Measurements from ENCODE around the gene TKTL2.

GRCh38 chr4:163515198-163515597 is 41.6 kb upstream of the TKTL2 start:
- no peak for TF ChIP-seq CTCF (IDR thresholded peaks at IDR 0.05 in 2 of 3, conservative IDR thresholded peaks at IDR 0.05 in 1 of 3; ENCODE audit: control insufficient read depth in 2 of 3, extremely low read depth in 1 of 3, insufficient read depth in 1 of 3, low read depth in 3 of 3, low read length in 3 of 3)
- TF ChIP-seq EP300 (IDR thresholded peaks at IDR 0.05; ENCODE audit: borderline replicate concordance in 1 of 2, control insufficient read depth in 1 of 2, low read depth in 2 of 2, low read length in 2 of 2), result no peak
- no peak for TF ChIP-seq SRF (IDR thresholded peaks at IDR 0.05; ENCODE audit: low read depth in 2 of 2, low read length in 2 of 2)
- TF ChIP-seq CREB1 (IDR thresholded peaks at IDR 0.05; ENCODE audit: low read depth), result no peak
- TF ChIP-seq SMAD1 (IDR thresholded peaks at IDR 0.05; ENCODE audit: low read depth, partially characterized antibody), result no peak
- no peak for TF ChIP-seq FOS (IDR thresholded peaks at IDR 0.05; ENCODE audit: borderline replicate concordance, extremely low read depth, insufficient read length)
- TF ChIP-seq ZBTB40 (IDR thresholded peaks at IDR 0.05; ENCODE audit: borderline replicate concordance), result no peak
- TF ChIP-seq TARDBP (IDR thresholded peaks at IDR 0.05; ENCODE audit: borderline replicate concordance), result no peak
- no peak for TF ChIP-seq MTA2 (IDR thresholded peaks at IDR 0.05; ENCODE audit: low read depth)
- no peak for TF ChIP-seq EZH2 (IDR thresholded peaks at IDR 0.05; ENCODE audit: borderline replicate concordance, control insufficient read depth, low read depth, low read length)
- no peak for TF ChIP-seq ZNF207 (IDR thresholded peaks at IDR 0.05; ENCODE audit: borderline replicate concordance)
